Stimulated activated CD8-positive, alpha-beta memory T cell treated with anti-CD3 and anti-CD28 coated beads, Interleukin-2, amount 100 ng/mL, for 1 hour (primary cell): ENCODE results near the gene JUP.

ENCODE experiments used
- DNase-seq, 2 donors: peaks; one replicate each; pipeline ENCODE4 v3.0.0-alpha.2; 2020; ENCODE audit warnings: low read depth in 2 of 2

JUP gene

GRCh38 chr17:41723801-41724475 lies 62.6 kb downstream of the JUP start:
- no peak for DNase-seq

- DNase-seq = no peak
Observed at GRCh38 chr17:41722231-41722630, 64.3 kb downstream of the JUP start.

GRCh38 chr17:41718287-41718645 lies 68.2 kb downstream of the JUP start:
- no peak for DNase-seq

- no peak for DNase-seq
Observed at GRCh38 chr17:41717408-41718286, 68.9 kb downstream of the JUP start.

GRCh38 chr17:41711669-41712400 lies 74.7 kb downstream of the JUP start, which contains the start of gene GAST:
Gene GAST (plus strand): TSS chr17:41712331. CDS start chr17:41715437, 3,106 bp downstream.
- DNase-seq = no peak

GRCh38 chr17:41710472-41711090 lies 75.9 kb downstream of the JUP start:
- DNase-seq = no peak

- no peak for DNase-seq
Observed at GRCh38 chr17:41707803-41708669, 78.5 kb downstream of the JUP start.

- no peak for DNase-seq
Observed at GRCh38 chr17:41705271-41705991, 81.1 kb downstream of the JUP start.
